GM23338 (cell line): ENCODE results near the gene THSD8. TPM values are rescaled to one million over a fixed set of nuclear protein-coding genes. Genes with fewer than 3 reads are reported as not detected.
"Not testable (repeated sequence)": the region's sequence is repeated elsewhere in the genome, so short reads cannot be mapped to it uniquely, and the experiment has no call there.

Experiments used
- ATAC-seq: fragments of 200-7000 bp; cut with Tn5 transposase; 3 replicates; pipeline ENCODE4 v1.9.1; 2020
- DNase-seq: peaks from one replicate; pipeline ENCODE4 v3.0.0-alpha.2; 2015; ENCODE audit warnings: low spot score
- H2AFZ ChIP-seq: fragments of 200-600 bp; sonication (generic); 2 replicates; pipeline ENCODE4 v1.8.0; 2016; ENCODE audit warnings: antibody characterized with exemption, mild to moderate bottlenecking, moderate library complexity
- H3F3A ChIP-seq: fragments of 200-600 bp; sonication (generic); replicated peaks from 2 replicates; pipeline ENCODE4 v1.8.0; 2017; ENCODE audit warnings: antibody characterized with exemption, mixed run types, low read depth
- H3K27ac ChIP-seq: fragments of 200-600 bp; sonication (generic); 2 replicates; pipeline ENCODE4 v1.6.1; 2016; ENCODE audit warnings: low read depth
- H3K27me3 ChIP-seq: fragments of 200-600 bp; sonication (generic); 2 replicates; pipeline ENCODE4 v1.8.0; 2016; ENCODE audit warnings: mild to moderate bottlenecking, mixed run types, moderate library complexity; ENCODE audit not compliant: insufficient read depth
- H3K36me3 ChIP-seq: fragments of 200-600 bp; sonication (generic); 2 replicates; pipeline ENCODE4 v1.8.0; 2016; ENCODE audit warnings: mild to moderate bottlenecking; ENCODE audit not compliant: insufficient read depth
- H3K4me1 ChIP-seq: fragments of 200-600 bp; sonication (generic); 2 replicates; pipeline ENCODE4 v1.8.0; 2016; ENCODE audit warnings: mild to moderate bottlenecking, moderate library complexity; ENCODE audit not compliant: insufficient read depth
- H3K4me2 ChIP-seq: fragments of 200-600 bp; sonication (generic); 2 replicates; pipeline ENCODE4 v1.7.1; 2017; ENCODE audit warnings: mixed run types
- H3K4me3 ChIP-seq: fragments of 200-600 bp; sonication (generic); 2 replicates; pipeline ENCODE4 v1.6.1; 2016; ENCODE audit warnings: mixed run types
- H3K79me2 ChIP-seq: fragments of 200-600 bp; sonication (generic); replicated peaks from 2 replicates; pipeline ENCODE4 v1.8.0; 2017; ENCODE audit warnings: mild to moderate bottlenecking; ENCODE audit not compliant: insufficient read depth
- H3K9me2 ChIP-seq: fragments of 200-600 bp; sonication (generic); 2 replicates; pipeline ENCODE4 v1.8.0; 2017; ENCODE audit not compliant: insufficient read depth
- H4K20me1 ChIP-seq: fragments of 200-600 bp; sonication (generic); replicated peaks from 2 replicates; pipeline ENCODE4 v1.8.0; 2017; ENCODE audit warnings: mild to moderate bottlenecking; ENCODE audit not compliant: insufficient read depth
- H3K27ac Mint-ChIP-seq: 2 replicates; pipeline ENCODE4 v1.8.0; 2020; ENCODE audit warnings: inconsistent platforms, mild to moderate bottlenecking, moderate library complexity, mixed read lengths
- H3K27me3 Mint-ChIP-seq: 3 replicates; pipeline ENCODE4 v1.8.0; 2022; ENCODE audit warnings: low read depth, mild to moderate bottlenecking, moderate library complexity, mixed read lengths, inconsistent platforms; ENCODE audit not compliant: insufficient read depth, poor library complexity
- H3K36me3 Mint-ChIP-seq: 3 replicates; pipeline ENCODE4 v1.8.0; 2021; ENCODE audit warnings: low read depth, mild to moderate bottlenecking, inconsistent platforms, moderate library complexity, mixed read lengths
- H3K4me1 Mint-ChIP-seq: 3 replicates; pipeline ENCODE4 v1.8.0; 2020; ENCODE audit warnings: mild to moderate bottlenecking, inconsistent platforms, mixed read lengths
- H3K4me3 Mint-ChIP-seq: 3 replicates; pipeline ENCODE4 v1.8.0; 2021; ENCODE audit warnings: moderate library complexity, mild to moderate bottlenecking, inconsistent platforms, mixed read lengths
- H3K9me3 Mint-ChIP-seq: 3 replicates; pipeline ENCODE4 v1.8.0; 2020; ENCODE audit warnings: moderate library complexity, mild to moderate bottlenecking, inconsistent platforms, mixed read lengths
- CREB1 ChIP-seq: fragments of 250-450 bp; sonication (Bioruptor Pico); IDR thresholded peaks from 2 replicates; pipeline ENCODE4 v1.5.0; 2020; ENCODE audit warnings: low read depth, mild to moderate bottlenecking, moderate library complexity
- EZH2 ChIP-seq: fragments of 200-600 bp; sonication (generic); IDR thresholded peaks from one replicate; pipeline ENCODE4 v1.8.0; 2017; ENCODE audit warnings: antibody characterized with exemption, mild to moderate bottlenecking, low read depth; ENCODE audit not compliant: unreplicated experiment
- EZH2phosphoT487 ChIP-seq: fragments of 200-600 bp; sonication (generic); IDR thresholded peaks from one replicate; pipeline ENCODE4 v1.8.1; 2018; ENCODE audit warnings: antibody characterized with exemption; ENCODE audit not compliant: unreplicated experiment
- JUNB ChIP-seq: IDR thresholded peaks from one replicate; pipeline ENCODE4 v1.6.1; 2016; ENCODE audit warnings: antibody characterized with exemption; ENCODE audit not compliant: unreplicated experiment
- NANOG ChIP-seq: IDR thresholded peaks from 2 replicates; pipeline ENCODE4 v1.6.1; 2016; ENCODE audit warnings: antibody characterized with exemption, borderline replicate concordance
- POLR2AphosphoS5 ChIP-seq: IDR thresholded peaks from 2 replicates; pipeline ENCODE4 v1.6.1; 2016; ENCODE audit warnings: antibody characterized with exemption, low read depth
- STAT1 ChIP-seq: IDR thresholded peaks from one replicate; pipeline ENCODE4 v1.6.1; 2016; ENCODE audit warnings: antibody characterized with exemption; ENCODE audit not compliant: unreplicated experiment
- ZNF331 ChIP-seq: fragments of 250-450 bp; sonication (Bioruptor Pico); IDR thresholded peaks from 2 replicates; pipeline ENCODE4 v1.5.0; 2020; ENCODE audit warnings: low read depth, mild to moderate bottlenecking, moderate library complexity
- polyA plus RNA-seq: library from polyadenylated mRNA; unstranded; fragments of >200 nt; fragmentation: Nextera tagmentation; extraction: Ambion mirVana; gene quantifications from 2 replicates; pipeline ENCODE4 v1.2.1, GENCODE V29; 2016
- total RNA-seq: library from RNA; depleted of rRNA; stranded (reverse); fragments of >200 nt; shearing (Covaris generic); gene quantifications from 2 replicates; pipeline ENCODE4 v1.2.3, GENCODE V29; 2014
- TF ChIP-seq, protein P1 (sequence below): IDR thresholded peaks from 2 replicates; pipeline ENCODE4 v1.6.1; 2016; ENCODE audit warnings: antibody characterized with exemption
- TF ChIP-seq, protein P2 (sequence below), 2 experiments: fragments of 200-600 bp in 1 of 2; sonication (generic) in 1 of 2; conservative IDR thresholded peaks; 2 replicates each; pipeline versions ENCODE4 v1.5.1 to v1.6.1; 2016 to 2017; ENCODE audit warnings: antibody characterized with exemption in 2 of 2, low read depth in 2 of 2, mild to moderate bottlenecking in 2 of 2, moderate library complexity in 1 of 2

Gene THSD8
- total and polyA plus RNA-seq, 2 experiments from 2014 or later, result 0.38 to 38.5 TPM

DNA sequence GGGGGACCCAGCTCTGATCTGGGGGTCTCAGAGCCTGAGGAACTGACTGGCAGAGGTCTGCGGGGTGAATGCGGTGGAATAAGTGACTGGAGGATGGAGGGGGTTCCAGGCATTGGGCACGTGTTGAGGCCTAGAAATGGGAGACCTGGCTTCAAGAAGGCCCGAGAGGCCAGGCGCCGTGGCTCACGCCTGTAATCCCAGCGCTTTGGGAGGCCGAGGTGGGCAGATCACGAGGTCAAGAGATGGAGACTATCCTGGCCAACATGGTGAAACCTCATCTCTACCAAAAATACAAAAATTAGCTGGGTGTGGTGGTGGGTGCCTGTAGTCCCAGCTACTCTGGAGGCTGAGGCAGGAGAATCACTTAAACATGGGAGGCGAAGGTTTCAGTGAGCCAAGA is 15.9 kb downstream of the THSD8 start:
- H3K27ac ChIP-seq, ATAC-seq, H3K27me3 ChIP-seq, H3K4me2 ChIP-seq, H3K4me1 ChIP-seq, H2AFZ ChIP-seq, H3K9me3 Mint-ChIP-seq, H3F3A ChIP-seq, H3K4me3 ChIP-seq, DNase-seq, H3K79me2 ChIP-seq, H4K20me1 ChIP-seq, H3K9me2 ChIP-seq, H3K4me1 Mint-ChIP-seq, H3K4me3 Mint-ChIP-seq, H3K27ac Mint-ChIP-seq: not testable (repeated sequence)
- H3K36me3 ChIP-seq, result peaks cover 11% of the 10 kb centered on the region; the same call in 1 of the 2 replicates
- peaks cover 29% of the 10 kb centered on the region for H3K36me3 Mint-ChIP-seq
- H3K27me3 Mint-ChIP-seq, result peaks cover 12% of the 10 kb centered on the region

DNA sequence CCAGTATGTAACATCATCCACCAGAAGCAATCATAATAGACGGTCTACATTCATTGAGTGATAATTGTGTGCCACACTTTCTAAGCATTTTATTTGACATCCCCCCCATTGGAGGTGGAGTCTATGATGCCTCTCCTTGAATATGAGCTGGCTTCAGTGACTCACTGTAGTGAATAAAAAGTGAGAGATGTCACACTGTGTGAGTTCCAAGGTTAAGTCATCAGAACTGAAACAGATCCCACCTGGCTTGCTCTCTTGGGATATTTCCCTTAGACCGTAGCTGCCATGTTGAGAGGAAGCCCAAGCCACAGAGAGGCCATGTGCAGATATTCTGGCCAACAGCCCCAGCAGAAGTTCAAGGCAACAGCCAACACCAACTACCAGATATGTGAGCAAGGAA is 19.9 kb downstream of the THSD8 start:
- ATAC-seq, result no peak
- Histone ChIP-seq H3K4me2 (no peak overlapping the region), H3K79me2 (no peaks in the 10 kb centered on the region), H3K36me3 (no peaks in the 10 kb centered on the region), H3K4me1 (peaks cover 4% of the 10 kb centered on the region; the same call in 1 of the 2 replicates), H3F3A (peaks cover 17% of the 10 kb centered on the region; the same call in 1 of the 2 replicates), H3K27ac (no peak overlapping the region), H3K4me3 (no peak overlapping the region), H3K9me2 (no peaks in the 10 kb centered on the region), H2AFZ (no peak overlapping the region), H4K20me1 (no peaks in the 10 kb centered on the region), H3K27me3 (no peaks in the 10 kb centered on the region)
- no peak for DNase-seq
- Mint-ChIP-seq H3K27ac (no peak overlapping the region), H3K9me3 (no peaks in the 10 kb centered on the region; the same call in 2 of the 3 replicates), H3K4me1 (peaks cover 9% of the 10 kb centered on the region; the same call in 2 of the 3 replicates), H3K27me3 (peaks cover 18% of the 10 kb centered on the region), H3K36me3 (peaks cover 3% of the 10 kb centered on the region; the same call in 1 of the 3 replicates), H3K4me3 (no peak overlapping the region)
- no peak for TF ChIP-seq ZNF331 (CRISPR knock-in tag)
- TF ChIP-seq EZH2phosphoT487, result no peak
- TF ChIP-seq STAT1, result no peak
- no peak for TF ChIP-seq CREB1 (CRISPR knock-in tag)
- TF ChIP-seq NANOG, result no peak
- no peak for TF ChIP-seq POLR2AphosphoS5

- peaks cover 17% of the 10 kb centered on the region; the same call in 1 of the 2 replicates for H3F3A ChIP-seq
- Mint-ChIP-seq H3K27me3 (peaks cover 14% of the 10 kb centered on the region), H3K9me3 (no peaks in the 10 kb centered on the region; the same call in 2 of the 3 replicates), H3K4me1 (peaks cover 18% of the 10 kb centered on the region; the same call in 2 of the 3 replicates), H3K4me3 (peak overlapping the region; percentile 76), H3K36me3 (no peaks in the 10 kb centered on the region), H3K27ac (peak overlapping the region; percentile 91)
- TF ChIP-seq CREB1 (CRISPR knock-in tag) (peak; percentile 50), POLR2AphosphoS5 (peak; percentile 62), EZH2 (no peak), JUNB (peak; percentile 38)
- TF ChIP-seq, protein P1, sequence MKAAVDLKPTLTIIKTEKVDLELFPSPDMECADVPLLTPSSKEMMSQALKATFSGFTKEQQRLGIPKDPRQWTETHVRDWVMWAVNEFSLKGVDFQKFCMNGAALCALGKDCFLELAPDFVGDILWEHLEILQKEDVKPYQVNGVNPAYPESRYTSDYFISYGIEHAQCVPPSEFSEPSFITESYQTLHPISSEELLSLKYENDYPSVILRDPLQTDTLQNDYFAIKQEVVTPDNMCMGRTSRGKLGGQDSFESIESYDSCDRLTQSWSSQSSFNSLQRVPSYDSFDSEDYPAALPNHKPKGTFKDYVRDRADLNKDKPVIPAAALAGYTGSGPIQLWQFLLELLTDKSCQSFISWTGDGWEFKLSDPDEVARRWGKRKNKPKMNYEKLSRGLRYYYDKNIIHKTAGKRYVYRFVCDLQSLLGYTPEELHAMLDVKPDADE, result no peak
- TF ChIP-seq, protein P2, sequence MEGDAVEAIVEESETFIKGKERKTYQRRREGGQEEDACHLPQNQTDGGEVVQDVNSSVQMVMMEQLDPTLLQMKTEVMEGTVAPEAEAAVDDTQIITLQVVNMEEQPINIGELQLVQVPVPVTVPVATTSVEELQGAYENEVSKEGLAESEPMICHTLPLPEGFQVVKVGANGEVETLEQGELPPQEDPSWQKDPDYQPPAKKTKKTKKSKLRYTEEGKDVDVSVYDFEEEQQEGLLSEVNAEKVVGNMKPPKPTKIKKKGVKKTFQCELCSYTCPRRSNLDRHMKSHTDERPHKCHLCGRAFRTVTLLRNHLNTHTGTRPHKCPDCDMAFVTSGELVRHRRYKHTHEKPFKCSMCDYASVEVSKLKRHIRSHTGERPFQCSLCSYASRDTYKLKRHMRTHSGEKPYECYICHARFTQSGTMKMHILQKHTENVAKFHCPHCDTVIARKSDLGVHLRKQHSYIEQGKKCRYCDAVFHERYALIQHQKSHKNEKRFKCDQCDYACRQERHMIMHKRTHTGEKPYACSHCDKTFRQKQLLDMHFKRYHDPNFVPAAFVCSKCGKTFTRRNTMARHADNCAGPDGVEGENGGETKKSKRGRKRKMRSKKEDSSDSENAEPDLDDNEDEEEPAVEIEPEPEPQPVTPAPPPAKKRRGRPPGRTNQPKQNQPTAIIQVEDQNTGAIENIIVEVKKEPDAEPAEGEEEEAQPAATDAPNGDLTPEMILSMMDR (conservative IDR thresholded peaks at IDR 0.05; ENCODE audit: low read depth in 2 of 2), result peak; percentile 81 to 89
- no peaks in the 10 kb centered on the region for H3K27me3 ChIP-seq
- no peaks in the 10 kb centered on the region for H3K36me3 ChIP-seq
- H3K79me2 ChIP-seq, result no peaks in the 10 kb centered on the region
- DNase-seq (peak; percentile 96), ATAC-seq (peak; percentile 85)
- no peaks in the 10 kb centered on the region for H4K20me1 ChIP-seq
- peak overlapping the region; percentile 91 for H2AFZ ChIP-seq
- H3K9me2 ChIP-seq, result no peaks in the 10 kb centered on the region
- H3K4me1 ChIP-seq, result peaks cover 11% of the 10 kb centered on the region
- H3K4me3 ChIP-seq, result peak overlapping the region; percentile 58
- peak overlapping the region; percentile 70 for H3K4me2 ChIP-seq
- peak overlapping the region; percentile 84 for H3K27ac ChIP-seq
These were observed 23.6 kb downstream of the THSD8 start for GRCh38 chr19:12825254-12826131.
